GM19397 (cell line): ENCODE measurements around the gene AP1M1.
A peak's percentile ranks its signal among the peaks of the same experiment; 100 is the strongest.
"Not testable (repeated sequence)": the region's sequence is repeated elsewhere in the genome, so short reads cannot be mapped to it uniquely, and the experiment has no call there.

ENCODE experiments used
- ATAC-seq: cut with Tn5 transposase; IDR thresholded peaks from one replicate; pipeline ENCODE4 v1.9.1; 2021; ENCODE audit warnings: mild to moderate bottlenecking, moderate library complexity; ENCODE audit not compliant: unreplicated experiment

AP1M1 gene

GRCh38 chr19:16197622-16198369 lies at the start of gene AP1M1:
Gene AP1M1, plus strand, starts transcription at chr19:16197911. Its CDS starts 116 bp downstream, at chr19:16198027.
- ATAC-seq: peak; percentile 82

- no peak for ATAC-seq
These were observed 49.1 kb upstream of the AP1M1 start for GRCh38 chr19:16148443-16149229.

GRCh38 chr19:16153582-16154336 lies 44.0 kb upstream of the AP1M1 start:
- no peak for ATAC-seq

- ATAC-seq: no peak
These were observed 43.2 kb upstream of the AP1M1 start for GRCh38 chr19:16154557-16154956.

GRCh38 chr19:16155128-16155527 lies 42.6 kb upstream of the AP1M1 start:
- no peak for ATAC-seq

- ATAC-seq: no peak
These were observed 40.8 kb upstream of the AP1M1 start for GRCh38 chr19:16156904-16157303.

- ATAC-seq: no peak
These were observed 40.1 kb upstream of the AP1M1 start for GRCh38 chr19:16157601-16158000.

- ATAC-seq: no peak
These were observed 38.1 kb upstream of the AP1M1 start for GRCh38 chr19:16159655-16160054.

GRCh38 chr19:16160445-16160942 lies 37.2 kb upstream of the AP1M1 start:
- no peak for ATAC-seq

GRCh38 chr19:16160943-16161560 lies 36.7 kb upstream of the AP1M1 start:
- ATAC-seq: no peak

- no peak for ATAC-seq
These were observed 35.9 kb upstream of the AP1M1 start for GRCh38 chr19:16161840-16162239.

- ATAC-seq: no peak
These were observed 33.4 kb upstream of the AP1M1 start for GRCh38 chr19:16164222-16164890.

- no peak for ATAC-seq
These were observed 31.3 kb upstream of the AP1M1 start for GRCh38 chr19:16166417-16166816.

GRCh38 chr19:16167055-16167454 lies 30.7 kb upstream of the AP1M1 start:
- ATAC-seq: no peak

GRCh38 chr19:16168465-16169081 lies 29.1 kb upstream of the AP1M1 start:
- no peak for ATAC-seq

GRCh38 chr19:16170134-16170533 lies 27.6 kb upstream of the AP1M1 start:
- no peak for ATAC-seq

GRCh38 chr19:16175954-16176353 lies 21.8 kb upstream of the AP1M1 start:
- no peak for ATAC-seq

- ATAC-seq: not testable (repeated sequence)
These were observed 18.8 kb upstream of the AP1M1 start for GRCh38 chr19:16178866-16179265.

GRCh38 chr19:16180611-16181010 lies 17.1 kb upstream of the AP1M1 start:
- ATAC-seq: no peak

GRCh38 chr19:16184665-16185122 lies 13.0 kb upstream of the AP1M1 start:
- ATAC-seq: no peak
